HCT116 (cell line): ENCODE measurements around the gene PCDHGA4. TPM values are rescaled to one million over a fixed set of nuclear protein-coding genes. Genes with fewer than 3 reads are reported as not detected.

Experiments
- ATAC-seq: fragments of 200-7000 bp; cut with Tn5 transposase; 2 replicates; pipeline ENCODE4 v1.9.1; 2020; ENCODE audit warnings: mild to moderate bottlenecking, moderate library complexity
- BruUV-seq: library from RNA; stranded (reverse); fragments of 400-500 nt; replicated peaks from 2 replicates; lab custom pipeline; 2021; lab: Mats Ljungman, UMichigan
- CTCF ChIA-PET: fragments of 300-600 bp; sonication (Branson Sonifier 250); formaldehyde crosslinking; loops from one replicate; lab custom pipeline; 2021; ENCODE audit warnings: antibody characterized with exemption; lab: Charles Lee
- POLR2A ChIA-PET: fragments of 300-600, 350-600 bp; sonication (Branson Sonifier 250); formaldehyde crosslinking; loops from one replicate; lab custom pipeline; 2021; ENCODE audit warnings: antibody characterized with exemption; lab: Charles Lee
- RAD21 ChIA-PET, 2 experiments: fragments of 300-600 bp; sonication (Branson Sonifier 250); formaldehyde crosslinking; loops; one replicate each; lab custom pipeline; 2023; ENCODE audit warnings: low total read pairs in 2 of 2; ENCODE audit not compliant: uncharacterized antibody in 2 of 2, unreplicated experiment in 2 of 2, low non-redundant PET in 1 of 2; lab: Charles Lee
- DNase-seq: peaks from one replicate; pipeline ENCODE4 v3.0.0-alpha.2; 2010; ENCODE audit warnings: low read depth, low spot score
- H2AFZ ChIP-seq: fragments of 200-600 bp; shearing (Covaris generic), sonication (generic); 2 replicates; pipeline ENCODE4 v1.6.1; 2017; ENCODE audit warnings: low read depth, mixed run types, mixed read lengths, antibody characterized with exemption, low read length; ENCODE audit not compliant: poor library complexity, severe bottlenecking
- H3K27ac ChIP-seq: 2 replicates; pipeline ENCODE4 v1.5.1; 2012; ENCODE audit warnings: low read depth, low read length
- H3K27me3 ChIP-seq: fragments of 200-600 bp; sonication (generic); 2 replicates; pipeline ENCODE4 v1.6.1; 2016; ENCODE audit warnings: mixed run types, low read length, mixed read lengths; ENCODE audit not compliant: insufficient read depth
- H3K36me3 ChIP-seq, 2 experiments: fragments of 200-500 bp in 1 of 2; fragments of 200-600 bp in 1 of 2; sonication (Bioruptor generic) in 1 of 2; sonication (generic) in 1 of 2; 2 replicates each; pipeline versions ENCODE4 v1.5.1 to v1.6.1; 2014 to 2016; ENCODE audit warnings: low read length in 2 of 2, inconsistent platforms in 1 of 2, mixed read lengths in 1 of 2, mixed run types in 1 of 2; ENCODE audit not compliant: insufficient read depth in 2 of 2, control insufficient read depth in 1 of 2
- H3K4me1 ChIP-seq, 2 experiments: fragments of 200-600 bp in 1 of 2; sonication (generic) in 1 of 2; 2 replicates each; pipeline versions ENCODE4 v1.5.1 to v1.6.1; 2012 to 2017; ENCODE audit warnings: low read length in 2 of 2, inconsistent platforms in 1 of 2, mild to moderate bottlenecking in 1 of 2, mixed read lengths in 1 of 2, mixed run types in 1 of 2, moderate library complexity in 1 of 2; ENCODE audit not compliant: insufficient read depth in 2 of 2, control insufficient read depth in 1 of 2
- H3K4me2 ChIP-seq: fragments of 200-600 bp; sonication (generic); 2 replicates; pipeline ENCODE4 v1.6.1; 2017; ENCODE audit warnings: mixed run types, low read length, mixed read lengths
- H3K4me3 ChIP-seq, 2 experiments: fragments of 200-600 bp in 1 of 2; sonication (generic) in 1 of 2; replicated peaks in 1 of 2; 2 replicates each; pipeline ENCODE4 v1.5.1; 2011 to 2016; ENCODE audit warnings: low read length in 2 of 2, control low read depth in 1 of 2, low read depth in 1 of 2, mild to moderate bottlenecking in 1 of 2, mixed read lengths in 1 of 2, mixed run types in 1 of 2
- H3K79me2 ChIP-seq: fragments of 200-600 bp; sonication (generic); 2 replicates; pipeline ENCODE4 v1.6.1; 2017; ENCODE audit warnings: mild to moderate bottlenecking, mixed run types, low read length, moderate library complexity, mixed read lengths; ENCODE audit not compliant: insufficient read depth
- H3K9ac ChIP-seq: fragments of 200-600 bp; sonication (generic); 2 replicates; pipeline ENCODE4 v1.6.1; 2016; ENCODE audit warnings: low read length, mixed read lengths
- H3K9me2 ChIP-seq: fragments of 200-600 bp; sonication (generic), shearing (Covaris generic); 2 replicates; pipeline ENCODE4 v1.6.1; 2017; ENCODE audit warnings: mixed run types, mild to moderate bottlenecking, moderate library complexity; ENCODE audit not compliant: insufficient read depth
- H3K9me3 ChIP-seq, 2 experiments: fragments of 200-500 bp in 1 of 2; fragments of 200-600 bp in 1 of 2; sonication (Bioruptor generic) in 1 of 2; sonication (generic) in 1 of 2; 2 replicates each; pipeline ENCODE4 v1.6.1; 2014 to 2017; ENCODE audit warnings: low read length in 2 of 2, mixed read lengths in 2 of 2, inconsistent platforms in 1 of 2, low read depth in 1 of 2, mild to moderate bottlenecking in 1 of 2, mixed run types in 1 of 2, moderate library complexity in 1 of 2; ENCODE audit not compliant: control insufficient read depth in 1 of 2, insufficient read depth in 1 of 2
- H4K20me1 ChIP-seq: fragments of 200-600 bp; sonication (generic), shearing (Covaris generic); 2 replicates; pipeline ENCODE4 v1.6.1; 2017; ENCODE audit warnings: mixed run types, mild to moderate bottlenecking, moderate library complexity; ENCODE audit not compliant: insufficient read depth
- CTCF ChIP-seq, 3 experiments: fragments of 200-600 bp in 1 of 3; sonication (generic) in 1 of 3; IDR thresholded peaks in 2 of 3; conservative IDR thresholded peaks in 1 of 3; 2 replicates each; pipeline ENCODE4 v1.5.1; 2012 to 2017; ENCODE audit warnings: low read depth in 2 of 3, low read length in 2 of 3, antibody characterized with exemption in 1 of 3, borderline replicate concordance in 1 of 3, control low read depth in 1 of 3, mild to moderate bottlenecking in 1 of 3, mixed read lengths in 1 of 3, mixed run types in 1 of 3, moderate library complexity in 1 of 3; ENCODE audit not compliant: insufficient read depth in 1 of 3
- ELF1 ChIP-seq: IDR thresholded peaks from 2 replicates; pipeline ENCODE4 v1.6.1; 2012; ENCODE audit warnings: low read depth, borderline replicate concordance
- JUND ChIP-seq: IDR thresholded peaks from 2 replicates; pipeline ENCODE4 v1.6.1; 2012
- MAX ChIP-seq: IDR thresholded peaks from 2 replicates; pipeline ENCODE4 v1.6.1; 2012
- POLR2A ChIP-seq: IDR thresholded peaks from 2 replicates; pipeline ENCODE4 v1.7.0; 2011; ENCODE audit warnings: borderline replicate concordance; ENCODE audit not compliant: insufficient read depth, insufficient read length; ENCODE audit errors: extremely low read depth
- REST ChIP-seq: IDR thresholded peaks from 2 replicates; pipeline ENCODE4 v1.6.1; 2012; ENCODE audit warnings: low read depth
- TCF7L2 ChIP-seq: IDR thresholded peaks from 2 replicates; pipeline ENCODE4 v1.7.0; 2011; ENCODE audit warnings: borderline replicate concordance, inconsistent platforms; ENCODE audit not compliant: insufficient read depth, insufficient read length; ENCODE audit errors: extremely low read depth
- ZBTB33 ChIP-seq: IDR thresholded peaks from 2 replicates; pipeline ENCODE4 v1.6.1; 2011; ENCODE audit warnings: mild to moderate bottlenecking, low read length, moderate library complexity; ENCODE audit not compliant: insufficient replicate concordance; ENCODE audit errors: extremely low read depth
- ZFX ChIP-seq: fragments of 450-650 bp; IDR thresholded peaks from 2 replicates; pipeline ENCODE4 v1.6.1; 2017
- ZNF274 ChIP-seq: fragments of 200-500 bp; sonication (Bioruptor generic); IDR thresholded peaks from 2 replicates; pipeline ENCODE4 v1.6.1; 2014; ENCODE audit warnings: mild to moderate bottlenecking, low read depth, low read length, inconsistent platforms
- intact Hi-C: fragments of 100-400 bp; cut with micrococcal nuclease; formaldehyde crosslinking; loops from 2 replicates; pipeline ENCODE4 v1.10.0; 2022
- total RNA-seq: library from RNA; stranded (reverse); gene quantifications from one replicate; pipeline ENCODE4 v1.2.1, GENCODE V29; 2021; ENCODE audit not compliant: unreplicated experiment

PCDHGA4 gene
- total RNA-seq, 1 experiment from 2014 or later, result not detected

GRCh38 chr5:141398608-141399007, 43.8 kb downstream of the PCDHGA4 start:
- Histone ChIP-seq H3K9ac (no peak overlapping the region), H3K4me3 (no peak overlapping the region), H3K9me3 (no peaks in the 10 kb centered on the region; a peak in 1 of 4 replicates), H3K27ac (no peak overlapping the region), H3K4me2 (no peak overlapping the region), H3K9me2 (no peaks in the 10 kb centered on the region), H2AFZ (no peak overlapping the region), H3K79me2 (no peaks in the 10 kb centered on the region), H3K4me1 (no peaks in the 10 kb centered on the region), H3K36me3 (no peaks in the 10 kb centered on the region), H4K20me1 (no peaks in the 10 kb centered on the region), H3K27me3 (no peaks in the 10 kb centered on the region)
- TF ChIP-seq ZFX (no peak), REST (no peak)
- ChIA-PET POLR2A (no interaction called here), RAD21 (no interaction called here), CTCF (no interaction called here)
- ATAC-seq (no peak), DNase-seq (no peak)
- intact Hi-C loops, result no loop called here
- BruUV-seq, result no TSS peak

- RAD21 ChIA-PET, result no interaction called here
- POLR2A ChIA-PET, result no interaction called here
- CTCF ChIA-PET, result no interaction called here
- TF ChIP-seq JUND (no peak), MAX (no peak), POLR2A (no peak), ELF1 (no peak), TCF7L2 (no peak), ZBTB33 (no peak), ZFX (no peak), CTCF (IDR thresholded peaks at IDR 0.05 in 2 of 3, conservative IDR thresholded peaks at IDR 0.05 in 1 of 3; ENCODE audit: borderline replicate concordance in 1 of 3, insufficient read depth in 1 of 3, low read depth in 2 of 3, low read length in 2 of 3) (no peak), ZNF274 (no peak)
Measured at GRCh38 chr5:141399555-141400258, 44.9 kb downstream of the PCDHGA4 start.

More at GRCh38 chr5:141399555-141400258, 44.9 kb downstream of the PCDHGA4 start:
- Histone ChIP-seq H3K9me3 (no peaks in the 10 kb centered on the region; a peak in 1 of 4 replicates), H3K27me3 (no peaks in the 10 kb centered on the region), H3K27ac (no peak overlapping the region), H3K9ac (no peak overlapping the region), H3K79me2 (no peaks in the 10 kb centered on the region), H3K4me3 (no peak overlapping the region), H3K4me2 (no peak overlapping the region), H2AFZ (no peak overlapping the region), H3K4me1 (no peaks in the 10 kb centered on the region), H4K20me1 (no peaks in the 10 kb centered on the region), H3K36me3 (no peaks in the 10 kb centered on the region), H3K9me2 (no peaks in the 10 kb centered on the region)
- DNase-seq (no peak), ATAC-seq (no peak)
- intact Hi-C loops, result no loop called here
- BruUV-seq, result no TSS peak
